Measurements from ENCODE around the gene GRIK3.

GRIK3 gene

GRCh38 chr1:36871146-36871971, 163.0 kb downstream of the GRIK3 start:
- peak; percentile 79 to 94 for DNase-seq

DNA sequence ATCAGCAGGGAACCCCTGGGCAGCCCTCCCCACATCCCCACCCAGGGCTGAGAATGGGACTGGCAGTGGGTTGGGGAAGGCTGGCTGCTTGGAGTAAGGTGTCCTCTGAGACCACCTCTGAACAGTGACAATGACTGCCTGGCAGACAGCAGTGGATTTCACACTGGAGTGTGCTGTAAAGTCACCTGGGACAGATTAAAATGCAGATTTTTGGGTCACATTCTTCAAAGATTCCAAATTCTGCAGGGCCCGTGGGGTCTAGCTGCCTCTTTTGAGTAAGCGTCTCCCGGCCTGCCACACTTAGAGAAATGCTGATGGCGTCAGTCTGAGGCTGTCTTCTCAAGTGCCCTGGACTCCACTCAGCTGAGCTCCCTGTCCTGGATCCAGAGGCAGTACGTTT, 164.5 kb downstream of the GRIK3 start:
- no peak for DNase-seq

DNA sequence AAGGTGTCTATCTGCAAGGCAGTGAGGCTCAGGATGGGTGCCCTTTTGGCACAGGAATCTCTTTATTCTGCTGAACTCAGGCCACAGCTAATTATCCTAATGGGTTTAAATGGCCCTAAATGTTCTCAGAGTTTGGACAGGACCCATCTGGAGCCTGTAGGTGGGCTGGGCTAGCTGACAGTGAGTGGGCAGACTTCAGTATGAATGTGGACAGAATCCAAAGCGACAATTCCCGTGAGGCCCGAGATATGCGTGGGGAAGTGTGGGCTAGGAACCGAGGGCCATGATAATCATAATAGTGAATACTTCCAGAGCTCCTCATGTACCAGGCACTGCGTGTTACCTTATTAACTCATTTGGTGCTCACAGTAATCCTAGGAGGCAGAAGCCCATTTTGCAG, 165.3 kb downstream of the GRIK3 start:
- peak in 1 of 2 experiments; percentile 58 for DNase-seq

- peak in 1 of 2 experiments; percentile 9 for DNase-seq
These were observed 166.7 kb downstream of the GRIK3 start for GRCh38 chr1:36867575-36867974.

GRCh38 chr1:36866169-36866814, 168.0 kb downstream of the GRIK3 start:
- DNase-seq, result no peak

DNA sequence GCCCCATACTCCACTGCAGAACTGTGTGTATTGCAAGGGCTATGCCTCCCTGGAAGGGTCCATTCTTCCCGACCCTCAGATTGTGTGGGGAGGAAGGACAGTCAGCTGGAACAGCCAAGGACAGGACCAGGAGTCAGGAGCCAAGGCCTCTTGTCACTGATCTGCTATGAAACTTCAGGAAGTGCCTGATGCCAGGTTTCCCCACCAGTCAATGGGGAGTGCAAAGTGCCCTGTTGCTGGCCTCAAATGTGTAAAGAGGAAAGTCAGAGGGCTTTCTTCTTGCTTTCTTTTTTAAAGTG, 168.8 kb downstream of the GRIK3 start:
- DNase-seq, result no peak

DNA sequence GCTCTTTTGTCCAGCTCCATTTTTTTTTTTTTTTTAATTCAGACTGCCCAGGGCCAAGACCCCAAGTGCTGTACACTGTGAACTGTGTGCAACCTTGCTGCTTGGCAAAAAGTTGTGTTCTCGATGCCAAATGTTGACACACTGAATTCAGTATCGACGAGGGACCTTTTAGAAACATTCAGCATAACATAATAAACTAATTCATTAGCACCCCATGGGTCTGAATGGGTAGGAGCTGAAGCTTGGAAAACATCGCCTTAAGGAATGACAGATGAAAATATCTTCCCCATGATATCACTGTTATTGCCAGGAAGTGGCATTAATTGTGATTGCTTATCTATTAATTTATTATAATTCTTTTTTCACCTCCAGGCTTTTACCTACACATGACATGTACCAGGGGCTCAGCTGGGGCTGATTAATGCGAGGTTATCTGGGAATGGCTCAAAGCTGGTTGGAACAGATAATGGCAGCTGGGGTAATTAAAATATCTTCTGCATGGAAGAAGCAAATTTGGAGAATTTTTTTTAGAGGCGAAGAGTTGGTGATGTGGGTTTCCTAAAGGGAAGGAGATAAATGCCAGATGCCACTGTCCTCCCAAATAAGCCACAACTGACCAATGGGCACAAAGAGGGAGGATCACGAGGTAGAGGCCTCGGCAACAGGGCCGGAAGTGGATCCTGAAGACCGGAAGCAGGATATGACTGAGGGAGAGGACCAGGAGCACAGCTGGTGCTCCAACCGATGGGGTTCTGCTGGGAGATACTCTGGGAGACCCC, 169.3 kb downstream of the GRIK3 start:
- peak in 1 of 2 experiments; percentile 24 for DNase-seq

DNA sequence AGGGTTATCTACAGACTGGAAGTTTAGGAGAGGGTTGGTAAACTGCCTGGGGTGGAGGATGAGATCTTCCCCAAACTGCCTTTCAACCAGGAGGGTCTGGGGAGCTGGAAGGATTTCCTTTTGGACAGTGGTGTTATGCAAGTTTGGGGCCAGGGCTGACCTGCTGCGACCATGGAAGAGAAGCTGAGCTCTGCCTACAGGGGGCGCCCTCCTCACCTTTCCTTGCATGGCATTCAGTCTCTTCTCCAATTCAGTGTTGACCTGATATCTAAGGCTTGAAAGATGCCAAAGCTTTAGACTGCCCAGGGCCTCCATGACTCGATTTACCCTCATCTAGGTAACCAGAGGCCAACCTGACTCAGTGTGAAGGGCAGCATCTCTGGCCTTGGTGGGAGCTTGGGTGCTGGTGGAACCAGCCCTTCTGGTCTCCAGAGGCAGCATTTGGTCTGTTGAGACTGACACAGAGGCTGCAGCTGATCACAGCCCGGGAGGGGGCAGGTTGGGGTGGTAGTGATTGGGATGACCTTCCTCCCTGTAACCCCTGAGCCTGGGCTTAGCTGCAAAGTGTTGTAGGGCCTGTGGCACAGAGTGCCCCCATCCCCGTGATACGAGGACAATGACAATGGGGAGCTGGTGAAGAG, 170.0 kb downstream of the GRIK3 start:
- peak in 1 of 2 experiments; percentile 48 for DNase-seq

GRCh38 chr1:36863500-36863899, 170.8 kb downstream of the GRIK3 start:
- DNase-seq, result no peak

GRCh38 chr1:36863061-36863460, 171.3 kb downstream of the GRIK3 start:
- DNase-seq, result no peak

GRCh38 chr1:36861375-36861774, 172.9 kb downstream of the GRIK3 start:
- no peak for DNase-seq

- DNase-seq, result no peak
These were observed 174.4 kb downstream of the GRIK3 start for GRCh38 chr1:36859926-36860325.

GRCh38 chr1:36858981-36859380, 175.3 kb downstream of the GRIK3 start:
- DNase-seq, result no peak

- DNase-seq, result no peak
These were observed 175.8 kb downstream of the GRIK3 start for GRCh38 chr1:36858553-36858952.

GRCh38 chr1:36857754-36858153, 176.6 kb downstream of the GRIK3 start:
- DNase-seq, result no peak

DNA sequence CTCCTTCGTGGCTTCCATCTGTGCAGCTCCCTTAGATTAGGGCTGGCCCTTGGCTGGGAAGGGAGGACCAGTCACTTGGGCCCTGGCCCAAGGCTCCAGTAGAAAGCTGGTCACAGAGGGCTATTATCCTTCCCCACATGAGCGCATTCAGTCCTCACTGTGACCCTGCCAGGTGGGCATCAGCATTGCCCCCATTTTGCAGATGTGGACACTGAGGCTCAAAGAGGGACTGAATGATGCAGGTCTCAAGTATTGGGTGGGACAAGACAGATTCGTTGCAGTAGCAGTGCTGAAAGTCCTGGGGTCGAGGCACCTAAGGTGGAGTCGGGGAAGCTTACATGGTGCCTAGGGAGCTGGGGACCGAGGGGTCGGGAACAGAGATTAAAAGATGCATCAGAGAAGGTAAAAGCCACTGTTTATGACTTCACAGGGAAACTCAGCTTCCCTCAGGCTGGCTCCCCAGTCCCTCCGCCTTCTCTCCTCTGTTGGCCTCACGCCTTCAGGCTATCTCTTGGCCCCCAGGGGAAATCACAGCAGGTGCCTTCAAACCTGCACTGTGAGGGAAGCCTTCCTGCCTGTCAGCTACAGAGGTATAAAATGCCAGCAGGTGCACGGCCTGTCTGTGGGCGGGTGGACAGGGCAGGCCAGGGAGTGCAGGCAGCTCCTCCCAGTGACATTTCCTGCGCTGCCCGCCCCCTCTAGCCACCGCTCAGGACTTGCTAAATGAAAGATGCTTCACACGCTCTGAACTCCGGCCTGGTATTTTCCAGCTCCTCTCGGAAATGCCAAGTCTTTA, 178.4 kb downstream of the GRIK3 start:
- no peak for DNase-seq

- no peak for DNase-seq
These were observed 180.7 kb downstream of the GRIK3 start for GRCh38 chr1:36853638-36854037.

DNA sequence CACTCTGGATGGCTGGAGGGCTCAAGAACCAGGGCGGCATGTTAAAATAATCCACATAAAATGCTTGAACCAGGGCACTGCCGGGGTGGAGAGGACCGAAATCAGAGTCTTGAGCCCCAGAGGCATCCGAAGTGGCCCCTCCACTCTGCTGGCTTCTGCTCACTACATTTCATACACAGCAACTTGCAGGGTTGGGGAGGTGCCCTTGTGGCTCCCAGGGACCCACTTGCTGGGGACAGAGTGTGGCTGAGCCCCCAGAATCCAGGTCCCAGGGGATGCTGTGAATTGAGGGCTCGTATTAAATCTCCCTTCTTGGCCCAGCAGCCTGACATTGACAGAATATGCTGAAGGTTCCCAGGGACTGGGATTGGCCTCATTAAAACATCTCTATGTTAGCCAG, 181.7 kb downstream of the GRIK3 start:
- no peak for DNase-seq

DNA sequence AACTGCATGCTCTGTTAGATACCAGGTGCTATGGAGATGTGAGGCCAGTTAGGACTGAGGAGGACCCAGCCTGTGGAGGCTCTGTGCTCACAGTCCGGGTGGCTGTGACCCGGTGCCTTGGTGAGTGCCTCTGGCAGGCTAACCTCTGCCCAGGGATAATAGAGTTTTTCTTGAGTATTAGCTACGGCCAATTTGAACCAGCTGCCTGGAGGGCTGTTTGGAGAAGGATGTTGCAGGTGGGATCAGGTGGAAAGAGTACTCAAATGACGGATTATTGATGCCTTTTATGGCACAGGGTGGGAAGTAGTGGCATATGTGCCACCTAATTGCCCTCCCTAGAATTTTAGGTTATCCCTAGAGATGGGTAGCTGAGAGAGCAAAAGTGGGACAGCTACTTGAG, 182.7 kb downstream of the GRIK3 start:
- no peak for DNase-seq

GRCh38 chr1:36851087-36851486, 183.2 kb downstream of the GRIK3 start:
- DNase-seq, result no peak

GRCh38 chr1:36849956-36850355, 184.4 kb downstream of the GRIK3 start:
- no peak for DNase-seq

DNA sequence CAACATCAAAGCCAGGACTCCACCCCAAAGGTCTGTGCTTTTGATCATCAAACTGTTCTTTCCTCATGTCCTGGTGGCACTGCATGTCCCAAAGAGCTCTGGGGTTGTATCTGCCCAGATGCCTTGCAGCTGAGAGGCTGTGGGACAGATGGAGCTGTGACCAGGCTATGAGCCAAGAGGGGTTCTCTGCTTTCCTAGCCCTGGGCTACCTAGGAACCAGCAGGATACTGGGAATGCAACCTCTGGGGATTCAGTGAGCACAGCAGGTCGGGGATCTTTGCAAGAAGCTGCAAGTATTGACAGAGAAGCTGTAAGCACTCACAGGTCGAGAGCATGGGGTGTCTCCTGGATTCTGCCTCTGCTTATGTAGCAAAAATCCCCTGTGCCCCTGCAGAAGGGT, 186.6 kb downstream of the GRIK3 start:
- peak in 1 of 2 experiments; percentile 61 for DNase-seq
